ENCODE results near the gene GUCY2D. TPM values are rescaled to one million over a fixed set of nuclear protein-coding genes. Genes with fewer than 3 reads are reported as not detected.
"Not testable (repeated sequence)": the region's sequence is repeated elsewhere in the genome, so short reads cannot be mapped to it uniquely, and the experiment has no call there.

The GUCY2D gene
- total RNA-seq, 1 donor from 2014 or later: 0.63 TPM

GRCh38 chr17:8044819-8045810 is 42.7 kb downstream of the GUCY2D start:
- DNase-seq (ENCODE audit: low spot score): no peak

DNA sequence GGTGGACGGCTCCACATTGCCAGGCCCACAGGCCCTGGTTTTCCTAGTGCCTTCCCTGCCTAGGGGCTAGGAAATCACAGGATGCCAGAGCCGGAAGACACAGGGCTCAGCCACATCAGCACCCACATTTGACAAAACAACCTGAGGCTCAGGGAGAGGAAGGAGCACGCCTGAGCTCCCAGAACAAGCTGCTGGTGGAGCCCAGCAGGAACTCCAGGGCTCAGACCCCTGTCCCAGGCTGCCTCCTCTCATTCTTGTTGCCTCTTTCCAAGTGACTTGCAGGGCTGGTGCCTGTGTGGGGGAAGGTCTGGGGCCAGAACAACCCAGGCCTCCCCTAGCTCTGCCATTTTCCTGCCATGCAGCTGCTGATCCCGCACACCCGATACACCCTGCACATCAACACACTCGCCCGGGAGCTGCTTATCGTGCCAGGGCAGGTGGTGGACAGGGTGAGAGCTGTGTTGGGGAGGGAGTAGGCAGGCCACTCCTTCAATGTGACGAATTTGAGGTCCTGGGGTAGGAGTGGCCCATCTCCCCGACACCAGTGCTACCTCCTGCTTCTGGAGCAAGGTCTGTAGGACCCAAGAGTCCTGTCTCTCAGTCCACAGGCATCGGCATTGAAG is 44.0 kb downstream of the GUCY2D start:
- no peak for DNase-seq (ENCODE audit: low spot score)

GRCh38 chr17:8046929-8047768 is 44.7 kb downstream of the GUCY2D start:
- no peak for DNase-seq (ENCODE audit: low spot score)

- DNase-seq (ENCODE audit: low spot score): no peak
Measured at GRCh38 chr17:8047769-8048110, 45.3 kb downstream of the GUCY2D start.

- DNase-seq (ENCODE audit: low spot score): no peak
Measured at GRCh38 chr17:8048236-8048635, 45.8 kb downstream of the GUCY2D start.

DNA sequence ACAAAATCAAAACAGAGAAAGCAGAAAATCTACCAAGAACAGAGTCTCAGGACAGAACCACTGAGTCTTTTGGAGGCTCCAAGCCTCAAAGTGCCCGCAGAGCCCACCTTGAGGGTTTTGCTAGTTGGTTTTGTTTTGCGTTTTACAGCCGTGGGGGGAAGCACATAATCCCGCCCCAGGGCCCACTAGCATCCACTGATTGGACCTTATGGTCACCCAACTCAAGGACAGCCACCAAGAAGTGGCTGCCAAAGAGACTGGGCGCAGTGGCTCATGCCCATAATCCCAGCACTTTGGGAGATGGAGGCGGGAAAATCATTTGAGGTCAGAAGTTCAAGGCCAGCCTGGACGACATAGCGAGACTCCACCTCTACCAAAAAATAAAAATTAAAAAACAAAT is 46.3 kb downstream of the GUCY2D start:
- no peak for DNase-seq (ENCODE audit: low spot score)

- DNase-seq (ENCODE audit: low spot score): no peak
Measured at GRCh38 chr17:8051831-8052230, 49.4 kb downstream of the GUCY2D start.

DNA sequence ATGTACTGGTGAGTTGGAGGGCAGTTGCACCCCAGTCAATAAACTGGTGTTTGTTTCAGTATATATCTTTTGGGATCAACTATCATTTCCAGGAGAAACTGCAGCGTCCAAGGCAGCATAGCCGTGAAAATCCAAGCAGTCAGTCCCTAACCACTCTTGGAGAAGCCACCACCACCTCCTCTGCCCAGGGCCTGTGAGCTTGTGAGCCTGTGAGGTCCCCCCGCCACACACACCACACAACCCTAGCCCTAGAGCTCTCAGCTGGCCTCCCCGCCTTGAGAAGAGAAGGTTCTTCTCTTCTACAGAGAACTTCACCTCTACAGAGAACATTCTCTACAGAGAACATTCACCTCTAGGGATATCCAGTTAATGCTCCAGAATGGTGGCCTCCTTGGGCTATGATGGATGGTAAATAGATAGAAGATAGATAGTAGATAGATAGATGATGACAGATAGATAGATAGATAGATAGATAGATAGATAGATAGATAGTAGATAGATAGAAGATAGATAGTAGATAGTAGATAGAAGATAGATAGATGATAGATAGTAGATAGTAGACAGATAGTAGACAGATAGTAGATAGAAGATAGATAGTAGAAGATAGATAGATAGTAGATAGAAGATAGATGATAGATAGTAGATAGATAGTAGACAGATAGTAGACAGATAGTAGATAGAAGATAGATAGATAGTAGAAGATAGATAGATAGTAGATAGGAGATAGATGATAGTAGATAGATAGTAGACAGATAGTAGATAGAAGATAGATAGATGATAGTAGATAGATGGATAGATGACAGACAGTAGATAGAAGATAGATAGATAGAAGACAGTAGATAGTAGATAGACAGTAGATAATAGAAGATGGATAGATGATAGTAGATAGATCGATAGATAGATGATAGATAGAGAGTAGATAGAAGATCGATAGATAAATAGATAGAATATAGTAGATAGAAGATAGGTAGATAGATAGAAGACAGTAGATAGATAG is 50.1 kb downstream of the GUCY2D start:
- no peak for DNase-seq (ENCODE audit: low spot score)

- no peak for DNase-seq (ENCODE audit: low spot score)
Measured at GRCh38 chr17:8053600-8053999, 51.2 kb downstream of the GUCY2D start.

- DNase-seq (ENCODE audit: low spot score): no peak
Measured at GRCh38 chr17:8055851-8056231, 53.4 kb downstream of the GUCY2D start.

GRCh38 chr17:8056232-8056975 is 54.0 kb downstream of the GUCY2D start:
- peak; percentile 57 for DNase-seq (ENCODE audit: low spot score)

GRCh38 chr17:8056976-8057625 is 54.7 kb downstream of the GUCY2D start:
- DNase-seq (ENCODE audit: low spot score): no peak

DNA sequence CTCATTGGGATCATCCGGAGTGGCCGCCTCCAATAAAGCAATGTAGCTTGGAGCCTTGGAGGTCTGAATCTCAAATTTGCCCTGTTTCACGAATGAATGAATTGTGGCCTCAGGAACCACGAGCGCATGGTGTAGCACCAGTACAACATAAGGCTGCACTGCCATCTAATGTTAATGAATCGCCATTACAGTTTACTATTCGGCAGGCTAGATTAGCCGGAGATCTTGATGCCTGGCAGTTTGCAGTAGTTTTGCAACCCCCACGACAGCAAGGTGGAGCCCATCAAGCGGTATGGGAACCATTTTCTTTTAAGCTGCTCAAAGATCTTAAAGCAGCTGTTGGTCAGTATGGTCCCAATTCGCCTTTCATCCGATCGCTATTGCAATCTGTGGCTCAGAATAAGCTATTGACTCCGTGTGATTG is 55.3 kb downstream of the GUCY2D start:
- peak; percentile 66 for DNase-seq (ENCODE audit: low spot score)

DNA sequence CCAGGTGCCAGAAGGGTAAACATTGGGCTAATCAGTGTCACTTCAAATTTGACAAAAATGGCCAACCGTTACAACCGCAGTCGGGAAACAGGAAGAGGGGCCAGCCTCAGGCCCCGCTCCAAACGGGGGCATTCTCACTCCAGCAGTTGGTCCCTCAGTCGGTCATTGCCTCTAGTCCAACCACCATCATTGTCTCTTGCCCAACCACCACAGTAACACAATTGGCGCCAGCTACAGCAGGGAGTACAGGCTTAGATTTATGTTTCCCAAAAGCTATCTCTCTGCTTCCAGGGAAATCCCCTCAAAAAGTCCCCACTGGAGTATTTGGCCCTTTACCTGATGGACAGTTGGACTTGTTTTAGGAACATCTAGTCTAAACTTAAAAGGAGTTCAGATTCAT is 56.7 kb downstream of the GUCY2D start:
- no peak for DNase-seq (ENCODE audit: low spot score)

DNA sequence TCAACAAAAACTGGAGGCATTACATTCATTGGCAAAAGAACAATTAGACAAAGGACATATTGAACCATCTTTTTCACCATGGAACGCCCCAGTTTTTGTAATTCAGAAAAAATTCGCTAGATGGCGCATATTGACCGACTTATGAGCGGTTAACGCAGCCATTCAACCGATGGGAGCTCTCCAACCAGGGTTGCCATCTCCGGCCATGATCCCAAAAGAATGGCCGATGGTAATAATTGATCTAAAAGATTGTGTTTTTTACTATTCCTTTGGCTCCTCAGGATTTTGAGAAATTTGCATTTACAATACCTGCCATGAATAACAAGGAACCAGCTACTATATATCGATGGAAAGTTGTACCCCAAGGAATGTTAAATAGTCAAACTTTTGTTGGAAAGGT is 57.9 kb downstream of the GUCY2D start:
- DNase-seq (ENCODE audit: low spot score): peak; percentile 79

- not testable (repeated sequence) for DNase-seq (ENCODE audit: low spot score)
Measured at GRCh38 chr17:8061851-8062250, 59.4 kb downstream of the GUCY2D start.

- DNase-seq (ENCODE audit: low spot score): no peak
Measured at GRCh38 chr17:8062435-8062806, 60.0 kb downstream of the GUCY2D start.

DNA sequence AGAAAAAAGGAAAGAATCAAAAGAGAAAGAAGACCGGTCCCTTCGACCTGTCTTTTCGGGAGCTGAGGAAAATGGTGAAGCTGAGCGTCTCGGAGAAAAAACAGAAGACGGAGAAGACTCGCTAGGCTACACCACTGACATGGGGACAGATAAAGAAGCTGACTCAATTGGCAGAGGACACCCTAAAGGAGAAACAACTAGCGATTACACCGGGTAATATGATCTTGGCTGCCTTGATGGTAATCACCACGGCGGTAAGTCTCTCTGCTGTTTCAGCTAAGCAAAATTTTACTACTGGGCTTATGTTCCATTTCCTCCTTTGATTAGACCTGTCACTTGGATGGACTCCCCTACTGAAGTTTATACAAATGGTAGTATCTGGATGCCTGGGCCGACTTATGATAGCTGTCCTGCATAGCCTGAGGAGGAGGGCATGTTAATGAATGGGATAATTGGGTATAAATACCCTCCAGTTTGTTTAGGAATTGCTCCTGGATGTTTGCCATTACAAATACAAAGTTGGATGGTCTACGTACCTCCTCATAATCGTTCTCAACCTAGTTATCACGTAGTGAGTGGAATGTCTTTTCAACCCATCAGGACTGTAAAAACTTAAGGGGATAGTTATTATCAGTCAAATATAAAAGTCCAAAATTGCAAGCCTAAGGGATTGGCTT is 60.5 kb downstream of the GUCY2D start:
- no peak for DNase-seq (ENCODE audit: low spot score)
